Breast epithelium (tissue), 3 donors: ENCODE measurements around the gene RGS14.

Source experiments
- CTCF ChIP-seq, 3 donors: fragments of 450-650 bp; IDR thresholded peaks; one replicate each; pipeline ENCODE4 v1.5.1; 2016 to 2017; ENCODE audit warnings: antibody characterized with exemption in 3 of 3, mild to moderate bottlenecking in 3 of 3, moderate library complexity in 3 of 3
- POLR2A ChIP-seq: fragments of 450-650 bp; IDR thresholded peaks from one replicate; pipeline ENCODE4 v1.6.1; 2016; ENCODE audit warnings: antibody characterized with exemption, mild to moderate bottlenecking, moderate library complexity
- POLR2AphosphoS5 ChIP-seq, 3 donors: sonication (generic); formaldehyde crosslinking; IDR thresholded peaks; one replicate each; pipeline ENCODE4 v1.6.1; 2017; ENCODE audit warnings: antibody characterized with exemption in 3 of 3

GRCh38 chr5:177344891-177345290 lies 12.8 kb upstream of the RGS14 start:
- TF ChIP-seq CTCF (IDR thresholded peaks at IDR 0.05) (no peak), POLR2A (no peak), POLR2AphosphoS5 (IDR thresholded peaks at IDR 0.05) (no peak)
